IMR-90 (cell line): ENCODE measurements around the gene SV2A.

Source experiments
- BHLHE40 ChIP-seq: fragments of 150-350 bp; IDR thresholded peaks from 2 replicates; pipeline ENCODE4 v1.6.1; 2016; ENCODE audit warnings: mild to moderate bottlenecking, low read depth, low read length
- CEBPB ChIP-seq: IDR thresholded peaks from 2 replicates; pipeline ENCODE4 v1.6.1; 2012; ENCODE audit warnings: low read depth, low read length, improper control_type of control experiment
- ELK1 ChIP-seq: fragments of 150-350 bp; IDR thresholded peaks from 2 replicates; pipeline ENCODE4 v1.6.1; 2016; ENCODE audit warnings: low read depth, mild to moderate bottlenecking, low read length, moderate library complexity, borderline replicate concordance
- MAFK ChIP-seq: IDR thresholded peaks from 2 replicates; pipeline ENCODE4 v1.6.1; 2012; ENCODE audit warnings: low read depth, low read length, improper control_type of control experiment
- MAZ ChIP-seq: IDR thresholded peaks from 2 replicates; pipeline ENCODE4 v1.6.1; 2012; ENCODE audit warnings: low read depth, mild to moderate bottlenecking, low read length, improper control_type of control experiment, moderate library complexity, borderline replicate concordance
- MXI1 ChIP-seq: IDR thresholded peaks from 2 replicates; pipeline ENCODE4 v1.6.1; 2012; ENCODE audit warnings: low read depth, mild to moderate bottlenecking, low read length, moderate library complexity, borderline replicate concordance
- NFE2L2 ChIP-seq: fragments of 150-350 bp; IDR thresholded peaks from 2 replicates; pipeline ENCODE4 v1.6.1; 2016; ENCODE audit warnings: low read depth, mild to moderate bottlenecking, low read length
- POLR2A ChIP-seq: IDR thresholded peaks from 2 replicates; pipeline ENCODE4 v1.6.1; 2012; ENCODE audit warnings: mild to moderate bottlenecking, low read depth, low read length
- RAD21 ChIP-seq: IDR thresholded peaks from 2 replicates; pipeline ENCODE4 v1.6.1; 2012; ENCODE audit warnings: low read length, improper control_type of control experiment
- RCOR1 ChIP-seq: IDR thresholded peaks from 2 replicates; pipeline ENCODE4 v1.6.1; 2012; ENCODE audit warnings: mild to moderate bottlenecking, low read length, improper control_type of control experiment; ENCODE audit not compliant: insufficient replicate concordance
- SMC3 ChIP-seq: fragments of 150-350 bp; IDR thresholded peaks from 2 replicates; pipeline ENCODE4 v1.6.1; 2016; ENCODE audit warnings: low read depth, mild to moderate bottlenecking, antibody characterized with exemption, low read length, moderate library complexity
- USF2 ChIP-seq: fragments of 150-350 bp; IDR thresholded peaks from 2 replicates; pipeline ENCODE4 v1.6.1; 2017; ENCODE audit warnings: mild to moderate bottlenecking, antibody characterized with exemption, low read length, low read depth
- TF ChIP-seq, protein P1 (sequence below): conservative IDR thresholded peaks from 2 replicates; pipeline ENCODE4 v1.5.1; 2012; ENCODE audit warnings: mild to moderate bottlenecking, low read depth, low read length, improper control_type of control experiment

- TF ChIP-seq, protein P1, sequence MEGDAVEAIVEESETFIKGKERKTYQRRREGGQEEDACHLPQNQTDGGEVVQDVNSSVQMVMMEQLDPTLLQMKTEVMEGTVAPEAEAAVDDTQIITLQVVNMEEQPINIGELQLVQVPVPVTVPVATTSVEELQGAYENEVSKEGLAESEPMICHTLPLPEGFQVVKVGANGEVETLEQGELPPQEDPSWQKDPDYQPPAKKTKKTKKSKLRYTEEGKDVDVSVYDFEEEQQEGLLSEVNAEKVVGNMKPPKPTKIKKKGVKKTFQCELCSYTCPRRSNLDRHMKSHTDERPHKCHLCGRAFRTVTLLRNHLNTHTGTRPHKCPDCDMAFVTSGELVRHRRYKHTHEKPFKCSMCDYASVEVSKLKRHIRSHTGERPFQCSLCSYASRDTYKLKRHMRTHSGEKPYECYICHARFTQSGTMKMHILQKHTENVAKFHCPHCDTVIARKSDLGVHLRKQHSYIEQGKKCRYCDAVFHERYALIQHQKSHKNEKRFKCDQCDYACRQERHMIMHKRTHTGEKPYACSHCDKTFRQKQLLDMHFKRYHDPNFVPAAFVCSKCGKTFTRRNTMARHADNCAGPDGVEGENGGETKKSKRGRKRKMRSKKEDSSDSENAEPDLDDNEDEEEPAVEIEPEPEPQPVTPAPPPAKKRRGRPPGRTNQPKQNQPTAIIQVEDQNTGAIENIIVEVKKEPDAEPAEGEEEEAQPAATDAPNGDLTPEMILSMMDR, result no peak
- TF ChIP-seq RAD21, result no peak
- TF ChIP-seq CEBPB, result no peak
- TF ChIP-seq RCOR1, result no peak
- no peak for TF ChIP-seq POLR2A
- TF ChIP-seq MAFK, result no peak
- TF ChIP-seq USF2, result no peak
- no peak for TF ChIP-seq MAZ
- TF ChIP-seq MXI1, result no peak
- no peak for TF ChIP-seq ELK1
- TF ChIP-seq SMC3, result no peak
- TF ChIP-seq BHLHE40, result no peak
- TF ChIP-seq NFE2L2, result no peak
Observed at GRCh38 chr1:149906570-149907075, 11.0 kb downstream of the SV2A start.
